ENCODE results near the gene NMBR. TPM values are rescaled to one million over a fixed set of nuclear protein-coding genes. Genes with fewer than 3 reads are reported as not detected.
"Not testable (repeated sequence)": the region's sequence is repeated elsewhere in the genome, so short reads cannot be mapped to it uniquely, and the experiment has no call there.

NMBR gene
- total and polyA plus RNA-seq, 8 donors = 0.12 TPM; not detected in 7

GRCh38 chr6:142162780-142163179 lies 15.9 kb upstream of the NMBR start:
- no peak for FAIRE-seq
- WGBS, 2 donors = 9 to 12% methylated on average over 1 of the region's 1 CpG

GRCh38 chr6:142156758-142157068 lies 9.8 kb upstream of the NMBR start:
- not testable (repeated sequence) for DNase-seq, H3K27me3 ChIP-seq, FAIRE-seq, H3K4me3 ChIP-seq, H3K36me3 ChIP-seq, H3K9me3 ChIP-seq, H3K27ac ChIP-seq, H3K4me1 ChIP-seq, ATAC-seq
- 81 to 83% methylated on average over 4 of the region's 4 CpGs for WGBS, 2 donors
- intact Hi-C loops (cut with DNase I) = loop anchor here in 1 of 3 donors (10.0 kb wide), 1 partner anchor 228 kb away; no protein-coding TSS in a partner anchor

More at GRCh38 chr6:142162780-142163179, 15.9 kb upstream of the NMBR start:
- no peaks in the 10 kb centered on the region for H3K9me3 ChIP-seq
- intact Hi-C loops (cut with DNase I) = no loop called here
- H3K4me1 ChIP-seq = peaks cover 8 to 17% (median 15%) of the 10 kb centered on the region in 3 donors
- ATAC-seq (no peak), DNase-seq (no peak)
- no peaks in the 10 kb centered on the region for H3K27me3 ChIP-seq
- H3K36me3 ChIP-seq = peaks cover 0 to 5% (median 0%) of the 10 kb centered on the region in 3 donors
- H3K27ac ChIP-seq = no peak overlapping the region
- no peak for TF ChIP-seq CTCF (IDR thresholded peaks at IDR 0.05)
- H3K4me3 ChIP-seq = no peak overlapping the region

- peak in 3 of 4 donors; percentile 21 to 31 (median 22) for TF ChIP-seq CTCF (IDR thresholded peaks at IDR 0.05)
- FAIRE-seq = peak; percentile 84
- intact Hi-C loops (cut with DNase I) = loop anchor here in 1 of 3 donors (10.0 kb wide), 1 partner anchor 229 kb away; no protein-coding TSS in a partner anchor
- Histone ChIP-seq H3K27me3 (no peaks in the 10 kb centered on the region), H3K36me3 (no peaks in the 10 kb centered on the region), H3K4me3 (no peak overlapping the region), H3K9me3 (no peaks in the 10 kb centered on the region), H3K27ac (no peak overlapping the region), H3K4me1 (peaks cover 0 to 4% (median 0%) of the 10 kb centered on the region in 3 donors)
- 29 to 32% methylated on average over 5 of the region's 5 CpGs for WGBS, 2 donors
- no peak for DNase-seq
- ATAC-seq = peak; percentile 43 to 79 (median 76)
Measured at GRCh38 chr6:142155895-142156757, 9.2 kb upstream of the NMBR start.

- ATAC-seq (no peak), DNase-seq (no peak), FAIRE-seq (no peak)
- no peak for TF ChIP-seq CTCF (IDR thresholded peaks at IDR 0.05)
- Histone ChIP-seq H3K4me3 (no peak overlapping the region), H3K27me3 (no peaks in the 10 kb centered on the region), H3K9me3 (no peaks in the 10 kb centered on the region), H3K36me3 (no peaks in the 10 kb centered on the region), H3K27ac (no peak overlapping the region), H3K4me1 (peaks cover 0 to 4% (median 0%) of the 10 kb centered on the region in 3 donors)
- WGBS, 2 donors = 60 to 64% methylated on average over 3 of the region's 3 CpGs
- intact Hi-C loops (cut with DNase I) = loop anchor here in 1 of 3 donors (10.0 kb wide), 1 partner anchor 230 kb away; no protein-coding TSS in a partner anchor
Measured at GRCh38 chr6:142155091-142155490, 8.2 kb upstream of the NMBR start.

- Histone ChIP-seq H3K27ac (no peak overlapping the region), H3K4me3 (no peak overlapping the region), H3K9me3 (no peaks in the 10 kb centered on the region), H3K4me1 (peaks cover 0 to 6% (median 0%) of the 10 kb centered on the region in 3 donors), H3K36me3 (no peaks in the 10 kb centered on the region), H3K27me3 (no peaks in the 10 kb centered on the region)
- no peak for FAIRE-seq
- intact Hi-C loops (cut with DNase I) = loop anchor here in 1 of 3 donors (10.0 kb wide), 1 partner anchor 230 kb away; no protein-coding TSS in a partner anchor
- WGBS, 2 donors = 79 to 81% methylated on average over 1 of the region's 1 CpG
- TF ChIP-seq CTCF (IDR thresholded peaks at IDR 0.05) = no peak
- ATAC-seq = no peak
- DNase-seq = no peak
Measured at GRCh38 chr6:142154336-142154735, 7.4 kb upstream of the NMBR start.

All from pancreas (tissue), 10 donors.